GM15510 (cell line): ENCODE data around the gene ALKBH8.

ENCODE experiments used
- POLR2A ChIP-seq: IDR thresholded peaks from 3 replicates; pipeline ENCODE4 v1.6.1; 2011; ENCODE audit warnings: borderline replicate concordance; ENCODE audit not compliant: insufficient read length; ENCODE audit errors: extremely low read depth

Gene ALKBH8

GRCh38 chr11:107478922-107479321 lies 86.6 kb downstream of the ALKBH8 start:
- TF ChIP-seq POLR2A = no peak

GRCh38 chr11:107477820-107478219 lies 87.7 kb downstream of the ALKBH8 start:
- TF ChIP-seq POLR2A = no peak

GRCh38 chr11:107473792-107474191 lies 91.7 kb downstream of the ALKBH8 start:
- TF ChIP-seq POLR2A = no peak

- no peak for TF ChIP-seq POLR2A
Observed at GRCh38 chr11:107472966-107473365, 92.6 kb downstream of the ALKBH8 start.

- no peak for TF ChIP-seq POLR2A
Observed at GRCh38 chr11:107468596-107468995, 96.9 kb downstream of the ALKBH8 start.

GRCh38 chr11:107467696-107468095 lies 97.8 kb downstream of the ALKBH8 start:
- no peak for TF ChIP-seq POLR2A

GRCh38 chr11:107457558-107458271 lies 107.8 kb downstream of the ALKBH8 start, which contains the start of gene CWF19L2:
Gene CWF19L2, minus strand, starts transcription at chr11:107457825. Its CDS starts 9 bp downstream, at chr11:107457816.
- peak; percentile 71 for TF ChIP-seq POLR2A

GRCh38 chr11:107457205-107457557 lies 108.4 kb downstream of the ALKBH8 start:
- no peak for TF ChIP-seq POLR2A

GRCh38 chr11:107453594-107454286 lies 111.8 kb downstream of the ALKBH8 start:
- TF ChIP-seq POLR2A = no peak
